Kidney (tissue), 14 donors: ENCODE data around the gene DUSP2. TPM values are rescaled to one million over a fixed set of nuclear protein-coding genes. Genes with fewer than 3 reads are reported as not detected.

Experiments used
- DNase-seq, 5 donors: peaks; one replicate each; pipeline ENCODE4 v3.0.0-alpha.2; 2013 to 2020
- FAIRE-seq: peaks from 2 replicates; lab custom pipeline; 2012; peaks lifted over from hg19 to GRCh38; lab: Jason Lieb, UNC
- H3K27ac ChIP-seq, 2 donors: one replicate each; pipeline ENCODE4 v1.7.0; 2013; ENCODE audit warnings: low read depth in 2 of 2, low read length in 2 of 2, inconsistent platforms in 1 of 2
- H3K27me3 ChIP-seq: one replicate; pipeline ENCODE4 v1.7.1; 2013; ENCODE audit warnings: low read length, inconsistent platforms; ENCODE audit not compliant: control insufficient read depth, insufficient read depth
- H3K36me3 ChIP-seq, 3 donors: one replicate each; pipeline versions ENCODE4 v1.7.0 to v1.7.1; 2013; ENCODE audit warnings: low read length in 3 of 3, control low read depth in 1 of 3, inconsistent platforms in 1 of 3; ENCODE audit not compliant: insufficient read depth in 3 of 3, control insufficient read depth in 2 of 3
- H3K4me1 ChIP-seq, 3 donors: one replicate each; pipeline versions ENCODE4 v1.7.0 to v1.7.1; 2013; ENCODE audit warnings: low read length in 3 of 3, inconsistent platforms in 1 of 3, low read depth in 1 of 3; ENCODE audit not compliant: control insufficient read depth in 2 of 3, insufficient read depth in 2 of 3
- H3K4me3 ChIP-seq, 3 donors: one replicate each; pipeline versions ENCODE4 v1.7.0 to v1.8.1; 2013; ENCODE audit warnings: low read length in 3 of 3, control low read depth in 1 of 3, inconsistent platforms in 1 of 3
- H3K9ac ChIP-seq, 3 donors: one replicate each; pipeline versions ENCODE4 v1.7.0 to v1.7.1; 2013; ENCODE audit warnings: low read length in 3 of 3, control low read depth in 1 of 3, inconsistent platforms in 1 of 3
- H3K9me3 ChIP-seq, 3 donors: one replicate each; pipeline versions ENCODE4 v1.7.0 to v1.7.1; 2013; ENCODE audit warnings: low read length in 3 of 3, control low read depth in 1 of 3, inconsistent platforms in 1 of 3; ENCODE audit not compliant: control insufficient read depth in 2 of 3, insufficient read depth in 1 of 3
- CTCF ChIP-seq: IDR thresholded peaks from 3 replicates; pipeline ENCODE4 v1.5.1; 2012; ENCODE audit warnings: mild to moderate bottlenecking, moderate library complexity, borderline replicate concordance; ENCODE audit not compliant: insufficient read depth; ENCODE audit errors: extremely low read depth
- intact Hi-C: fragments of 100-400 bp; cut with DNase I; formaldehyde crosslinking; loops from one replicate; pipeline ENCODE4 v1.11.1; 2022
- polyA plus RNA-seq: library from polyadenylated mRNA; stranded (reverse); fragments of 350-450 nt; fragmentation: Illumina TruSeq; extraction: RNeasy Lipid Tissue Mini Kit (QIAGEN cat#74804); gene quantifications from one replicate; pipeline ENCODE4 v1.2.3, GENCODE V29; 2014; ENCODE audit warnings: low read depth, low replicate concordance; ENCODE audit not compliant: insufficient read depth
- total RNA-seq: library from RNA; stranded (reverse); fragmentation: NEBNext Ultra II Directional; extraction: Animal tissue kit (Norgen Biotek cat#: 25700); gene quantifications from one replicate; pipeline ENCODE4 v1.2.1, GENCODE V29; 2021
- donor health status: control.
- donor health status: control.
- donor health status: control.
- donor health status: control.
- donor health status: control.
- donor health status: DM: yes; HTN: yes; CAD: no.
- donor health status: Normal renal cell carcinoma (clear cell type).

Gene DUSP2
- total and polyA plus RNA-seq, 2 donors from 2014 or later = 5.6 to 11.8 TPM

- FAIRE-seq (no peak), DNase-seq (no peak)
- Histone ChIP-seq H3K27ac (no peak overlapping the region), H3K9me3 (no peaks in the 10 kb centered on the region), H3K36me3 (no peaks in the 10 kb centered on the region), H3K27me3 (no peaks in the 10 kb centered on the region), H3K9ac (no peak overlapping the region), H3K4me1 (no peaks in the 10 kb centered on the region), H3K4me3 (no peak overlapping the region)
- TF ChIP-seq CTCF = no peak
- intact Hi-C loops = no loop called here
Observed at GRCh38 chr2:96123290-96123689, 21.9 kb downstream of the DUSP2 start.

DNA sequence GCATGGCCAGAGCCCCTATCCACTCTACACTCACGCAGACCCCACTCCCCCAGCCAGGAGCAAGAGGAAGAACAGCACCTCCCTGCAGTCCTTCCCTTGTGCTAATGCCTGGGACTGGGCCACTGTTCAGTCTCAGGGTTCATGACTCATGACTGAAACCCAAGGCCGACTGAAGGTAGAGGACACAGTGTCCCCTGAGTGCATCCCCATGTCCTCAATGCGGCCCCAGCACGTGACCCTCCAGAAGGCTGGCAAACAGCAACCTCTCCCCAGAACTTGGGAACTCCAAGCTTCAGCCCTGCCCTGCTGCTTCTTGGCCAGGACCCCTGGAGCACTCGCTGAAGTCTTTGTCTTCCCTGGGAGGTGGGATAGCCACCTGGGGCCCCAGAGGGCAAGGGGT is 22.8 kb downstream of the DUSP2 start:
- FAIRE-seq (no peak), DNase-seq (peak in 1 of 5 donors; percentile 50)
- no peaks in the 10 kb centered on the region for H3K9me3 ChIP-seq
- no peak overlapping the region for H3K4me3 ChIP-seq
- H3K36me3 ChIP-seq = no peaks in the 10 kb centered on the region
- intact Hi-C loops = no loop called here
- no peak overlapping the region for H3K27ac ChIP-seq
- TF ChIP-seq CTCF = no peak
- H3K9ac ChIP-seq = no peak overlapping the region
- H3K4me1 ChIP-seq = peaks cover 0 to 1% (median 0%) of the 10 kb centered on the region in 3 donors
- no peaks in the 10 kb centered on the region for H3K27me3 ChIP-seq

DNA sequence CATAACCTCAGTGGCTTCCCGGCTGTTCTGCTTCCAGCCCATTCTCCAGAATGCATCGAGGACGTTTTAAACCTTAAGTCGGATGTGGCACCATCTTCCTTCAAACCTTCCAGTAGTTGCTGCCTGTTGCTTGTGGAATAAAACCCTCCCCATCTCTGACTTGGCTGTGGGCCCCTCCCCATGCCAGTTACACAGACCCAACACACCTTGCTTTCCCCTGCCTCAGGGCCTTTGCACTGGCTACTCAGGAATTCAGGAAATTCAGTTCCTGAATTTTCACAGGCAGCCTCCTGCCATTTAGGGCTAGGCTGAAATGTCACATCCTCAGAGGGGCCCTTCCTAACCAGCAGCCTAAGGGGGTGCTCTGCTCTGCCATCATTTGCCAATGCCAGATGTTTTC is 23.8 kb downstream of the DUSP2 start:
- intact Hi-C loops = no loop called here
- no peak for FAIRE-seq
- no peaks in the 10 kb centered on the region for H3K27me3 ChIP-seq

More for the DNA sequence above, 23.8 kb downstream of the DUSP2 start:
- Histone ChIP-seq H3K9ac (no peak overlapping the region), H3K4me3 (no peak overlapping the region), H3K36me3 (no peaks in the 10 kb centered on the region), H3K9me3 (no peaks in the 10 kb centered on the region), H3K4me1 (peaks cover 0 to 5% (median 0%) of the 10 kb centered on the region in 3 donors), H3K27ac (no peak overlapping the region)
- no peak for TF ChIP-seq CTCF
- no peak for DNase-seq
